ENCODE data around the gene KCNJ9.

The KCNJ9 gene

GRCh38 chr1:160087118-160087662 lies 5.9 kb downstream of the KCNJ9 start:
- no peak for DNase-seq (ENCODE audit: low spot score)

DNA sequence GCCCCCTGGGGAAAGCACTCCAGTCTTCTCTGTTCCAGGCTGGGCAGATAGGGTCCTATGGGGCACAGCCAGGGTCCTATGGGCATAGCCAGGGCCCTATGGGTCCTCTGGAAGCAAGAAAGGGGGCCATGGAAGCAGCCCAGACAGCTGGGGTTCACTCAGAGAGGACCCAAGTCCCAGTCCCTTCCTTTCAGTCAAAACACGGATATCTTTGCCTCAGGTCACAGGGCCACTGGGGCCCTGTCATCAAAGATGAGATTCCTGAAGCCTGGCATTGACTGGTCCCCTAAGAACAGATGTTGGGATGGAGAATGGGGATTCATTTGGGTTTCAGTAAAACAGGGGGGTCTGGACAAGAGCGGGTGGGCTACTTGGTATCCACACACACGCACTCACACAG lies 8.5 kb downstream of the KCNJ9 start:
- DNase-seq (ENCODE audit: low spot score), result no peak

DNA sequence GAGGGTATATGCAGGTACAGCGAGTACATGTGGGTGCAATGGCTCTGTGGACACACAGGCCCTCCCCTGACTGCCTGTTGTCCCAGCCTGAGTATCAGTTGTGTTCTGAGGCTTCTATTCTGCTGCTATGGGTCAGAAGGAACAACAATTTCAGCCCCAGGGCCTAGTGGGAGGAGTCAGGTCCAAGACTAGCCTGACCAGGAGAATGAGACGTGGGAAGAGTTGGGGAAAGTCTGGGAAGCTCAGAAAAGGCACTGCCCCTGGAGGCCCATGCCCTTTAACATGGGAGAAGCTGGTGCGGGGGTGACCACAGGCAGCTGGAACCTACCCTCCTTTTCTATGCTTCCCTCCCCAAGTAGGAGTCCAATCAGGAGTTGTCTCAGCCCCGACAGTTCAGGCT lies 9.4 kb downstream of the KCNJ9 start:
- no peak for DNase-seq (ENCODE audit: low spot score)

DNA sequence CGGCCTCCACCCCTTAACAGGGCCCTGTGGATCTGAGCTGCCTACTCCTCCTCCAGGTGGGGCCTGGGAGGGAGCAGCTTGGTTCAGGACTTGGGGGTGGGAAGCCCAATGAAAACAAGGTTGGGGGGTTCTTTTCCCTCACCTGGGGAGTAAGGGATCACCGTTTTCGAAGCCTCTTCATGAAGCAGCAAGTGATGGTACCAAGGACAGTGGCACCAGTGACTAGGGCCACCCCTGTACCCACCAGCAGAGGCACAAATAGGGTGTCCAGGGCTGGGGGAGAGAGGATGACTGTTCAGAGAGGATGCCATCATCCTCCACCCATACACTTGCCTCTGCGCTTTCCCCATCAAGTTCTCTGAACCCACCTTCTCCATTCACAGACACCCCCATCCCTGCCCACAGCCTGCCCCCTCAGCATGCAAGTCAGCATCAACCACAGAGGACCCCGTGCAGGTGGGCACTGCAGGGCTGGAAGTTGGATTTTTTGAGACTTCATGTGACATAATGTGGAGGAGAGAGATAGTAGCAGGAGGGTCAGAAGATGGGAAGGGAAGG lies 10.4 kb downstream of the KCNJ9 start:
- no peak for DNase-seq (ENCODE audit: low spot score)

GRCh38 chr1:160092366-160093068 lies 11.2 kb downstream of the KCNJ9 start:
- DNase-seq (ENCODE audit: low spot score), result no peak

- DNase-seq (ENCODE audit: low spot score), result no peak
These were observed 11.7 kb downstream of the KCNJ9 start for GRCh38 chr1:160093069-160093395.

DNA sequence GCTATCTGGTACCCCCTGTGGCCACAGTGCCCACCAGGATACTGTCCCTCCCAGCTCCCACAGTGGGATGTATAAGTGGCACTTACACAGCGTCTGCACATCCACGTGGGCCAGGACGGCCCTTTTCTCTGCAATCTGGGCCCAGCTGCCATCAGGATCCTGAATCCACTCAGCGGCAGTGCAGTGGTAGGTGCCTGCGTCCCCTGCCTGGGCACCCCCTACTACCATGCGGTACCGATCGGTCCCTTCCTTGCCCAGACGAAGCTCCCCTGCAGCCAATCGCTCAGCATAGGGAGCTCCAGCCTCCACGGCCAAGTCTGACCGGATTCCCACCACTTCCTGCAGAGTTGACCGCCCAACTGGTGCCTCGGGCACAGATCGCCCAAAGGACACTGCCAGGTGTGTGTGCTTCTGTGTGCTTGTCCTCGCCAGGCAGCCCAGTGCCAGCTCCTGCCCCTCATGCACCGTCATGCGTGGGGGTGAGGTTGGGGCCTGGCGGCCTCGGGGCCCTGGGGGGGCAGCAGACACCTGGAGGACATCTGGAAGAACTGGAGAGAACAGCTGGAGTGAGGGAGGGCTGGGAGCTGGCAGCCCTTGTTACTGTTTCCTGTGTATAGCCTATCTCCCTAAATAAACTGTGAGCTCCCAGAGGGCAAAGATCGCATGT lies 12.4 kb downstream of the KCNJ9 start:
- no peak for DNase-seq (ENCODE audit: low spot score)

DNA sequence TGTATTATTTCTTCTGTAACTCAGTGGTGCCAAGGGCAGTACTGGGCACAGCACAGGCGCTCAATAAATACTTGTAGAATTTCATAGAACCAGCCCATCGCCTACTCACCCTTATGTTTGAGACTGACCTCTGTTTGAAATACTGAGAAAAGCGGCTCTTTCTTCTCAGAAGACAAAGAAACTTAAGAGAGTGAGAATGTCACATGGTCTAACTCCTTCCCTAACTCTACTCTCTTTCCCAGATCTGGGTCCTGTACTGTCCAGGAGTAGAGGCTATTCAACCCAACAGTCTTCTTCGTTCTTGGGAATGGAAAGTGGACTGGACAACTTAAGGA lies 12.9 kb downstream of the KCNJ9 start:
- no peak for DNase-seq (ENCODE audit: low spot score)

DNA sequence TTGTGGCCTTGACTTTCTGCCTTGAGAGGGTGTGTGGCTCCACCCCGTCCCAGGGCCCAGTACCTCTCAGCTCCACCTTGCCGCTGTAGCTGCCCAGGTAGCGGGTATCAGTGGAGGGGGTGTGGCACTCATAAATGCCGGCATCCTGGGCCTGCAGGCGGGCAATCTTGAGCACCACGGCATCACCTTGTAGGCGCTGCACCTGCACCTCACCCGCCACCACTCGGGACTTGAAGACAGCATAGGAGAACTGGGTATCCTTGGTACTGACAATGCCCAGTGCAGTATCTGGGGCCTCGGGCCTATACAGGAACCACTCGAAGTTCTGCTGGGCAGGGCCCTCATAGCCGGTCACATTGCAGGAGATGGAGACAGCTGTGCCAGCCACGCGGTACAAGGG lies 13.5 kb downstream of the KCNJ9 start:
- no peak for DNase-seq (ENCODE audit: low spot score)

GRCh38 chr1:160095382-160096105 lies 14.2 kb downstream of the KCNJ9 start:
- DNase-seq (ENCODE audit: low spot score), result no peak

DNA sequence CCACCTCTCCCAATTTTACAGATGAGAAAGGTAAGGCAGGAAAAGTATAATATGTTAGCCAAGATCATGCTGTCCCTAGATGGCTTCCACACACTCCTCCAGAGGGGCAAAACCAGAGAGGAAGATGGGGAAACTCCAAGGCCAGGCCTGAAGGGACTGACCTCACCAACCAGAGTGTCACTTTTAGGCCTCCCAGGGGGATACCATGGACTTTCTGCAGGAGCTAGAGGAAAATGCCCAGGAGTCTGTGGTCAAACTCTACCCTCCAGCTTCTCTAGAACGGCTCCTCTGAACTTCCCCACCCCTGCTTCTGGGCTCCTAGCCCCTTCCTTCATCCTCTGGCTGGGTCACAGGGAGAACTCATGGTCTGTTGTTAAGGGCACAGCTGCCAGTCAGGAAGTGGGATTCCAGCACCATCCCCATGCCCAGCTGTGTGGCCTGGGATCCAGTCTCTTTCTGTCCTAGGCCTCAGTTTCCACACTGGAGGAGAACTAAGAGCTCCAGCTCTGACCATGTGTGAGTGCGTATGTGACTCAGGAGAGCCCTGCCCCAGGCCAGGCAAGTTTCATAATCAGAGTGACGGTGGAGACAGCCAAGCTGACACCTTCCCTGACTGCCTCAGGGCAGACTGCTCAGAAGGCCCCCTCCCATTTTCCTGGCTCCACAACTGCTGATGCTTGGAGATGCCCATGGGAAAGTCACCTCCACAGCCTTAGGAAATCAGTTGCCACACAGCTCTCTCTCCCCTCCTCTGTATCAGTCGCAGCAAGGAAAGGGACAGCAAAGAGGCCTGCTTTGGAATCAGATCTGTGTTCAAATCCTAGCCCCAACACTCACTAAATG lies 15.2 kb downstream of the KCNJ9 start:
- peak; percentile 75 for DNase-seq (ENCODE audit: low spot score)

DNA sequence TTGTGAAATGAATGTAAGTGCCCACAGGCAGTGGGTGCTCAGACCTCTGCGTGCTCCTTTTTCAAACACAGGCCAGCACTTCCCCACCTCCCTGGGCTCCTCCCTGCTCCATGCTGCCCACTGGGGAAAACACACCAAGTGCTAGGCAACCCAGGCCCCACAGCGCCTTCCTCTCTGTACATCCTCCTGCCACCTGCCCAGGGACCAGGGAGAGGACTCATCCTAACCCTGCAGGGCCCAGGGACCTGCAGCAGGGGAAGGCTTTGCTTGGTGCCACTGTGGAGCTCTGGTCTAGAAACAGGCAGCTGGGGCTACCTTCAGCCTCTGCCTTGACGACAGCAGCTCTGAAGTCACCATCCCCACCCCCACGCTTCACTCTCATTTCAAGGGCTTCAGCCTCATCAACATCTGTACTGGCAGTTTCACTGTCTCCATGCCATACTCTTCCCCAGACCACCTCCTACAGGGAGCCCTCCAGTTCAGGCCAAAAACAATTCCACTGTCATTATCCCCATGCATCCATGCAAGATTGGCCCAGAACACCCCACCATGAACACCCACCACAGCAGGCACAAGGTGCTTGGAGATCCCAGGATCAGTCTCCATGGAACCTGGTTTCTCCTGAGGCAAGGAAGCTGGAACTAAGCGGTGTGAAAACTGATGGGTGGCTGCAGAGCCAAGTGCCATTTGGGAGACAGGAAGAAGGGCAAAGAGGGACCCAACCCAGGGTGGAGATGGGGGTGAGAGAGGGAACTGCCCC lies 16.0 kb downstream of the KCNJ9 start:
- no peak for DNase-seq (ENCODE audit: low spot score)

GRCh38 chr1:160097911-160098851 lies 16.8 kb downstream of the KCNJ9 start, which contains the start of gene IGSF8:
Gene IGSF8, minus strand, starts transcription at chr1:160098619. Its CDS starts 147 bp downstream, at chr1:160098472.
- DNase-seq (ENCODE audit: low spot score), result peak; percentile 92

DNA sequence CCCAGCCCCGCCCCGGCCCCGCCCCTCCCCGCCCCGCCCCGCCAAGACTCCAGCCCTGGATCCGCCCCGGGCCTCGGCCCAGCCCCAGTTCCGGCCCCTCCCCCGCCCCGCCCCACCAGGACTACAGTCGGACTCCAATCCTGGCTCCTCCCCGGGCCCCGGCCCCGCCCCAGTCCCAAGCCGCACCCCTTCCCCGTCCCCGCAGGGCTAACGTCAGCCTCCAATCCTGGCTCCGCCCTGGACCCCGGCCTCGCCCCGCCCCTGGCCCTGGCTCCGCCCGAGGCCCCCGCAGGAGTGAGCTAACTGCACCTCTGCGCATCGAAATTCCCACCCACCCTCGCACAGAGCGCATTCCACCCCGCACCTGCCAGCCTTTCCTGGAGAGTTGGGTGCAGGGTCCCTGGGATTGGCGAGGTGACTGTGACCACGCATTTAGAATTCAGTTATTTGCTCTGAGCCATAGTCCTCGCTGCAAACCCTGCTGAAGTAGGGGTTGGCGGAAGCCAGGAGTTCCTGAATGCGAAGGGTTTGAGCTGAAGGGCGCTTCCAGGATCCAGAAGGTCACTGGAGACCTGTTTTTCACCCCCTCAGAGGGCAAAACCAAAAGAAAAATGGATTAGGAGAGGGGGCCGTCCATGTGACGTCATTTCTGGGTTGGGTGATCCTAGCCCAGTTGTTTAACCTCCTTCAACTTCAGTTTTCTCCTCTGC lies 17.7 kb downstream of the KCNJ9 start:
- peak; percentile 99 for DNase-seq (ENCODE audit: low spot score)

- no peak for DNase-seq (ENCODE audit: low spot score)
These were observed 18.5 kb downstream of the KCNJ9 start for GRCh38 chr1:160099716-160100375.

DNA sequence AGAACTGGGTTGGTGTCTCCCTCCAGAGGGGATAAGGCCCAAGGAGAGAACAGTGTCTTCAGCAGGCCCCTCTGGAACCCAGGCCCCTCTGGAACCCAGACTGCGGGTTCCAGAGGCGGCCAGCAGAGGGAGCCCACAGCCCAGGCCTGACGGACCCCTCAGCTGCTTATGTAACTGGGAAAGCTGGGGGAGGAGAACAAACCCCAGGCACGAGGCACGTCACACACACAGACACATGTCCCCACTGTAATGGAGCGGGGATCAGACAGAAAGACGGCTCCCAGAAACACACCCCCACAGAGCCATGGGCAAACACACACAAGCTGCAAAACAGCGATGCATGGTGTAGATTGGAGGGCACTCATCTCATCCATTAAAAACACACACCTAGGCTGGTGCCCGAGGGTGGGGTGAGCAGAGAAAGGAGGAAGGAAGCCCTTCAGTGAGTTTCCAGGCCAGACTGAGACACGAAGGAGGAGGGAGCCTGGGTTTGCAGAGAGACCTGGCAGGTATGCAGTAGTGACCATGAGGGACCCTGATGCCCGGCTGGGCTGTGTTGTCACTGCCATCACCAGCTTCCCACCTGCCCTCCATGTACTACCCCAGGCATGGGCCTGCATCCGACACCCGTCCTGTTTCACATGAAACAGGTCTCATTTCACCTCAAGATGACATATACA lies 19.8 kb downstream of the KCNJ9 start:
- DNase-seq (ENCODE audit: low spot score), result peak; percentile 92

- DNase-seq (ENCODE audit: low spot score), result no peak
These were observed 20.6 kb downstream of the KCNJ9 start for GRCh38 chr1:160101717-160102522.
